Measurements from ENCODE around the gene LETM1.
A peak's percentile ranks its signal among the peaks of the same experiment; 100 is the strongest.
"Not testable (repeated sequence)": the region's sequence is repeated elsewhere in the genome, so short reads cannot be mapped to it uniquely, and the experiment has no call there.

LETM1 gene

DNA sequence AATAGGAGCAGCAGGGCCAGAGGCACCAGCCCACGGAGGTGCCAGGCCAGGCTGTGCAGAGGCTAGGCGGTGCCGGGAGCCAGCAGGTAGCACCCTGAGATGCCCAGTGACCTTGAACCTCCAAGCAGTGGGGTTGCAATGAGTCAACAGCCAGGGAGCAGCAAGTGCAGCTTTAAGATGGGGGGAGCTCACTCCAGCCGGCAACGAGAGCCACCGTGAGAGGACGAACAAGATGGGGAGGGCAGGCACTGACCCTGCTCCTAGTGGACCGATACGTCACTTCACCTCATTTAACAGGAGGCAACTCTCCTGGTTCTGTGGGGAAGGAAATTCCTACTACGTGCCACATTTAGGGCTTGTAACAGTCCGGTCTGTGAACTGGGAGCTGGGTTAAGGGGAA is 4.8 kb downstream of the LETM1 start:
- no peak for DNase-seq

DNA sequence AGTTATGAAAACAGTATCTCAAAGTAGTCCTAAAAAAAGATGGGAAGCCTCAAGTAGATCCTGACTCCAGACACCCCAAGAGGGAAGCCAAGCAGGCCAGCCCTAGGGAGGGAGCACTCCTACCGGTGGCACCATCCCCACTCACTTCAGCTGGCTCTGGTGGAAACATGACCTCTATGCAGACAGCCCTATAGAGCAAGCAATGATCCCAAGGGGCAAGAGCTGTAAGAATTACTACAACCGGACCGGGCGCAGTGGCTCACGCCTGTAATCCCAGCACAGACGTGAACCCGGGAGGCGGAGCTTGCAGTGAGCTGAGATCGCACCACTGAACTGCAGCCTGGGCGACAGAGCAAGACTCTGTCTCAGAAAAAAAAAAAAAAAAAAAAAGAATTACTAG is 5.7 kb downstream of the LETM1 start:
- no peak for DNase-seq

DNA sequence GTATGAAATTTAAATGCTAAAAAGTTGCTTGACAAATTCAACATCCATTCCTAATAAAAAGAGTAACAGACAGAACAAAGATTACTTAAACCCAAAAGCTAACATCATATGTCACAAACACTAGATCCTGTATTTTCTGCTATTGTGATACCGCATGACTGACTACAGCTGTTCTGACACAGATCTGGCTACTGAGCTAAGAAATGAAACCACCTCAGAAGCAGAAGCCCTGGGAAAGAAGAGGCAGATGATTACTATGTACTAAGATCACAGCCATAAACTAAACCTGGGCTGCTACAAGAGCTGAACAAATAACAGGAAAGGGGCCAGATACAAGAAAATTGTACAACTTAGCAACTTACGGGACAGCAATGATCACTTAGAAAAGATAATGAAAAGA is 9.4 kb downstream of the LETM1 start:
- DNase-seq: no peak

DNA sequence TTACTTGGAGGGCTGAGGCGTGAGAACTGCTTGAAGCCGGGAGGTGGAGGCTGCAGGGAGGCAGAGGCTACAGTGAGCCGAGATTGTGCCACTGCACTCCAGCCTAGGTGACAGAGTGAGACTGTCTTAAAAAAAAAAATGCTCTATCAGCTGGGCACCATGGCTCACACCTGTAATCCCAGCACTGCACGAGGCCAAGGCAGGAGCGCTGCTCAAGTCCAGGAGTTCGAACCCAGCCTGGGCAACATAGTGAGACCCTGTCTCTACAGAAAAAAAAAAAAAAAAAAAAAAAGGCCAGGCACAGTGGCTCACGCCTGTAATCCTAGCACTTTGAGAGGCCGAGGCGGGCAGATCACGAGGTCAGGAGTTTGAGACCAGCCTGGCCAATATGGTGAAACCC is 11.3 kb downstream of the LETM1 start:
- DNase-seq: not testable (repeated sequence)

DNA sequence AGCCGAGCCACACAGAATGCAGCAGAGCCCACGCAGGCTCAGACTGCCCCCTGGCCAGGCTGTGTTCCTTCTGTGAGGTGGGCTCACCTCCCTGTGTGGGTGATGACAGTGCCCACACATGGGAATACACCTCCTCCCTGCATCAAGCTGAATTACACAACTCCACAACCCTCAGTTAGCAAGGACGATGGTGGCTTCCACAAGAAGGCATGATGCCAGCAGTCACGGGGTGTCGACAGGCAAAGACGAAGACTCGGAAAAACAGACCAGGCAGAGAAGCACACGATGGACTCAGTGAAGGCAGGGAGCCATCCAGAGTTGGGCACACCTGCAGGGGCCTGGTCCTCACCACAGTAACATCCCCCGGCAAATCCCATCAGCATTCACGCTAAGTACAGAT is 12.1 kb downstream of the LETM1 start:
- DNase-seq: no peak

DNA sequence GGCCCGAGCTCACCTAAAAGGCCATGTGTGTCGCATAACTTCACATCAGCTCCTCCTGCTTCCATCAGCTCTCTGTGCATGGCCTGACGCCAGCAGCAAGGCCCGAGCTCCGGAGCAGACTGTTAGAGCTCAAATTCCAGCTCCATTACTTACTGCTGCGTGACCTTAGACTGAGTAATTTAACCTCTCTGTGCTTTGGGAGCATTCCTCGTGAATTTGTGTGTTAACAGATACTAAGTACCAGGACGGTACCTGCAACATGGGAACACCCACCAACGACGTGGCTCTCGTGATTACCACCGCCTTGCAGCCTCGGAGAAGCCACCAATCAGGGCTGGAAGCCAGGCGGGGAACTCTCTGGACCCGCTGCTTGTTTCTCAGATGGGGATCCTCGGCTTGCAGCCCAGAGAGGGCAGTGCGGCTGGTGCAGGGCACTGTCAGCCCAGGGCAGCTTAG is 12.9 kb downstream of the LETM1 start:
- DNase-seq: peak; percentile 33

DNA sequence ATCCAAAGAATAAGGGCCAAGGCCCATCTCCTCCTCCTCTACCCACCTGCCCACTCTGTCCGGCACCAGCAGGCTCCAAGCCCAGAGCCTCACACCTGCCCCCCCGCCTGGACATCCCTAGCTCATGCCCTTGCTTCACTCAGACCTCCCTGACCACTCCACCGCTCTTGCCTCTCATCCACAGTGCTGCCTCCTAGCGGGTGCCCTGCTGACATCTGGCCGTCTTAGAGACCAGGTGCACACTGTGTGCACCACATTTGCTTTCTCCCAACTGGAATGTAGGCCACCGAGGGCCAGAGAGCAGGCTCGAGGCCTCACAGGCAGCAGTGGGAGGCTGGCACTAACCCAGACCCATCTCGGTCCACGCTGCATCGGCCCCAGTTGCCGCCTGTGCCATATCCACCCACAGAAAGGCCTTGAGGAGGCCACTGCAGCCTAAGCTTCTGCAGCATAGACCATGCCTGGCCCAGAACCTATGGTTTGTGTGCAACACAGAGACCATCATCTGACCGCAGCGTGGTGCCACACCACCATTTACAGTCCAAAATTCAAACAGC is 13.5 kb downstream of the LETM1 start:
- no peak for DNase-seq

DNA sequence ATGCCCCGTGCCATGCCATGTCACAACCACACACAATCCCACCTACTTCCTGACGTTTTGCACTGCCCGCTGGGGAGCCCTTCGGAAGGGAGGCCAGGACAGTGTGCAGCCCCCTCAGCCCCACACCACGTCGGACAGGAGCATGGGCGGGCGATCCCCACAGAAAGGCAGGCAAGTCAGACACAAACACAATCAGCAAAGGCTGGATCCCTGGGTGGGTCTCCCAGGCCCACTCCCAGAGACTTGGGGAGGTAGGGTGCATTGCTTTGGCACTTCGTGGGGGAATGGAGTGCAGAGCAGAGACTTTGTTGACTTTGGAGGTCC is 14.1 kb downstream of the LETM1 start:
- DNase-seq: no peak

DNA sequence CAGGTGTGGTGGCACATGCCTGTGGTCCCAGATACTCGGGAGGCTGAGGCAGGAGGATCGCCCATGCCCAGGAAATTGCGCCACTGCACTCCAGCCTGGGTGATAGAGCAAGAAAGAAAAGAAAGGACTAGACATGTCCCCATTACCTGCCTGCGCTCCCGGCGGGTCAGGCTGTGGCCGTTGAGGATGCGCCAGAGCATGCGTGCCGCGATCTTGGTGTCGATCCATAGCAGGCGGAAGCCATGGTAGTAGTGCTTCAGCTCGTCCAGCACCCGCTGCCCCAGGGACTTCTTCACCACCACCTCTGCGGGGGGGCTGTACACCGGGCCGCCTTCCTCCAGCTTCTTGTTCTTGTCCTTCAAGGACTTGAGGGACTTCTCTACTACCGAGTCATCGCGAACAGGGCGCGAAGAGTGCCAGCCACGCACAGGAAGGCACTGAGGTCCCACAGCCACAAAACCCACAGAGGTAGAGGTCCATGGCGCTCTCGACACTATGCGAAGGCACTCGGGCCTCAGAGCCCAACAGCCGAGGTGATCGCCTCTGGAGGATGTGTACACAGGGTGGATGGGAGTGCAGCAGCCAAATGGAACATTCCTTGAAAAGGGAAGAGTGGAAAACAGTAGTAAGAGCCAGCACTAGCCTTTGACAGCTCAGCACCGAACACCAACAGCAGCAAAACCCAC is 14.6 kb downstream of the LETM1 start:
- no peak for DNase-seq

DNA sequence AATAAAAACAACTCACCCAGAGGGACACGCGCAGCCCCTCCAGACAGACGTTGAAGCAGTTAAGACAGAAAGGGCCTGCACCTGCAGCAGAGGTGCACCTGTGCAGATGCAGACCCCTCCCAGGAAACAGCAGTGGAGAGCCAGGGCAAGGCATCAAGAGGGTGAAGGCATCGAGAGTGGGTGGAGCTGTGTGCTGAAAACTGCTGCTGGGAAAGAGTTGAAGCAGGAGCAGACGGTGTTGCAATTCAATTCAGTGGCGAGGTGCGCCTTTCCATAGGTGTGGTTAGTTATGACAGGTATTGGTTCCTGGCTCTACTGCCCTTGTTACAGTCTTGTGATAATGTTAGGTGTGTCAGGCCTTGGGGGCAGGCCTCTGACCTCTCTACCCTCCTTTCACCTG is 16.7 kb downstream of the LETM1 start:
- DNase-seq: no peak

DNA sequence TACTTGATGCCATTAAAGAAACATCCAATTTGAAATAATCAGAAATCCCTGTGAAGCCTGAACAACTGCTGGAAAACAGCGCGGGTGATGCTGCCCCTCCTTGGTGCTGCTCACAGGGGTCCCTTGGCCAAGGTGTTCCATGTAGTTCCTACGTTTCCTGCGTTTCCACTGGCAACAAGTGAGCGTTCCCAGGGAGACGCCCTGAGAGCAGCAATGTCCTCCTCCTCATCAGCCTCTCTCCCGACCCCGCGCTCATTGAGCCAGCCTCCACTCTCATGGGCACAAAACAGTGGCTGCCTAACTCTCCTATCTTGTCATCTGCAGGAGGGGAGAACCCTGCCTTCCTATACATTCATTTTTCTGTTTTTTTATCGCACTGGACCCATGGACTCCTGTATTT is 18.9 kb downstream of the LETM1 start:
- no peak for DNase-seq

DNA sequence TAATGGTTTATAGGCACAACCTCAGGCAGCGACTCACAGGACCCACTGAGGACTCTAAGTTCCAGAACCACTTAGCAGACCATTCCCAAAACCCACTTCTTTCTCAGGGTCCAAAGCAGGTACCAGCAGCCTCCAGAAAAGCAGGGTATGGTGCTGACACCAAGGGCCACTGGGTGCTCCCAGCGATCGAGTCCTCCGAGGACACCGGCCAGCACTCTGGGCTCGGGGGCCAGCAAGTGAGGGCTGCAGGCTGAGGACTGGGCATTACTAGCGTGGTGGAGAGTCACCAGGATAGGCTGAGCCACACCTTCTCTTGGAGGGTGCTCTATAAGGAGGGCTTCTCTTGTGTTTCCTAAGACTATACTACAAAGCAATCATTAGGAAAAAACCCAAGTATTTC is 19.3 kb downstream of the LETM1 start:
- no peak for DNase-seq

DNA sequence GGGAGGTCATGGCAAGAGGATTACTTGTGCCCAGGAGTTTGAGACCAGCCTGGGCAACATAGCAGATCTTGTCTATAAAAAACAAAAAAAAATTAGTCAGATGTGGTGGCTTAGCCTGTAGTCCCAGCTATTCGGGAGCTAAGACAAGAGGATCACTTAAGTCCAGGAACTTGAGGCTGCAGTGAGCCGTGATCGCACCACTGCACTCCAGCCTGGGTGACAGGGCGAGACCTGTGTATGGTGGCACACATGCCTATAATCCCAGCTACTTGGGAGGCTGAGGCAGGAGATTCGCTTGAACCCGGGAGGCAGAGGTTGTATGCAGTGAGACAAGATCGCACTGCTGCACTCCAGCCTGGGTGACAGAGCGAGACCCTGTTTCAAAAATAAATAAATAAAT is 20.1 kb downstream of the LETM1 start:
- not testable (repeated sequence) for DNase-seq

DNA sequence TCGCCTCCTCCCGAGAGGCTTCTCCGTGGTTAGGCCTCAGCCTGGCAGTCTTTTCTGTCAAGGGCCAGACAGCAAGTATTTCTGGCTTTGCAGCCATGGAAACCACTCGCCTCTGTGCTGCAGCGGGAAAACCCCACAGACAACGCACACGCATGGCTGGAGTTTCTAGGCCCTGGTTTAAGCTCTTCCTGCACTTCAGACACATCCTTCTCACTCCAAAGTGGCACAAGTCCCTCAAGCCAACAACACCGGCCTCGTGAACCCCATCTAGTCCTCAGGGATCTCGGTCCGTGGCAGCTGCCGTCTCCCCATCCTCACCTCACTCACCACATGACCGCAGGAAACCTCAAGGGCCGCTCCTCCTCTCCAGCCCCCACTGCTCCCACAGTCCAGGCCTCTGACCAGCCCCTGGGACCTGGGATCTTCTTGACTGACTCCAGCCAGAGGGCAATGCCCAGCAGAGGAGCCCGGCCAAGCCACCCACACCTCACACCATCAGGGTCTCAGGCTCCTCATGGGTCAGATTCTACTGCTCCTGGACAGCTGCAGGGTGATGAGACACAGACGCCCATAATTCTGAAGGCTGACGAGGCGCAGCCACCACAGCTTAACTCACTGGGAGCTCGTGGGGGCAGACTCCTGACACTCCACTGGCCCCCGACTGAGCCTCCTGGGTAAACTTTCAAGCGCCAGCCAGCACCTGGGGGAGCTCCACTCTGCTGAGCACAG is 21.7 kb downstream of the LETM1 start:
- DNase-seq: peak; percentile 80

DNA sequence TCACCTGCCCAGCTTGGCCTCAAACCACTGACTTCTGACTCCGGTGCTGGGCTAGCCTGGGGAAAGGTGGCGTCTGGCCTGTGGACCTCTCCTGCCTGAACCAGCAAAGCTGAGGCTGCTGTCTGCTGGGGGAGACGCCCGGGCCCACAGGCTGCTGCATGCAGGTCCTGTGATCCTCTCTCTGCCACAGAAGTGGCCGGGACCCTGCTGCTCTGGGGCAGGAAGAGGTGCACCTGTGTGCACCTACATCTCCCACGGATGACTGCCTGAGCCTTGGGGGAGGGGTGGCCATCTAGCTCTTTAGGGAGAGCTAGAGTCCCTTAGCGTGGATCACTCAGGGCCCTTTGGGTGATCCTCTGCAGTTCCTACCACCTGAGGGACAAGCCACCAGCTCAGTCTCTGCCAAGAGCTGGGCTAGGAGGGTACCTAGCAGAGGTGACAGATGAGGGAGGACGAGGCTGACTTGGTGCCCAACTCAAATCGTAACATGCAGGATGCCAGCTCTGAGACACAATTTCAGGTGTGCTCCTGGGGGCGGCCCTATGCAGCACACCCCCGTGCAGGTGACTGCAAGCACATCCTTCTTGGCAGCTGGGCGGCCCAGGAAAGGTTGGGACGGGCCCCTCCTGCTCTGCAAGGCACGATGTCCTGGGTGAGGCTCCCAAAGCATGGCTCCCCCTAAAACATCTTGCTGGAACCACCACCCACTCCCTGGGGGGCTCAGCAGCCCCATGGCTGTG is 22.5 kb downstream of the LETM1 start:
- DNase-seq: no peak

DNA sequence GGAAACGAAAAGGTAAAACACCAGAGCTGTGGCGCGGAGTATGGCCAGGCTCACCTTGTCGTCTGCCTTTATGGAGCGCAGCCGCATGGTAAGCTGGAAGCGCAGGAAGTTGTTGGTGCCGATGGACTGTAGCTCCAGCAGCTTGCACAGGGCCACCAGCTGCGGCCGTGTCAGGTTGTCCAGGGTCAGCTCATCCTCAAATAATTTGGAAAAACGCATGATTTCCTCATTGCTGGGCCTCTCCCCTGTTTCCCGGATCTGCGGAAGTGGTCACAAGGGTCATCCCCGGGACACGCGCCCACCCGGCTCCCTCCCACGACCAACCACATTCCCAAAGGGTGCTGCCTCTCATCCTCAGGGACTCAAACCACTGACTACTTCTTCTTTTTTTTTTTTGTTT is 23.3 kb downstream of the LETM1 start:
- no peak for DNase-seq

DNA sequence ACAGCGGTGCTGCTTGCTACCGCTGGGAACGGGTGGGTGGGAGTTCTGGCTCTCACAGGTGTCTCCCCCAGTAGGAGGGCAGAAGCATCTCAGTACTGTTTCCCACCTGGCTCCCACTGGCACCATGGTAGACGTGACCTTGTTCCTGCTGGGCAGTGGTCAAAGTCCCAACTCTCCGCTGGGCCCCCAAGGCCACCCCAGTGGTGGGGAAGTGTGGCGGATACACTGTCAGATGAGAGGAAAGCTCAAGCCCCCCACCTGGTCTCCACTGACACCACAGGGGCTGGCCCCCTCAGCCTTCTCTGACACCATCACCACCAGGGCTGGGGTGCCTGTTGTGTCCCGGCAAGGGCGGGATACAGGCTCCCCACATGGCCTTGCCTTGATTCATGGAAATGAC is 24.6 kb downstream of the LETM1 start:
- no peak for DNase-seq

DNA sequence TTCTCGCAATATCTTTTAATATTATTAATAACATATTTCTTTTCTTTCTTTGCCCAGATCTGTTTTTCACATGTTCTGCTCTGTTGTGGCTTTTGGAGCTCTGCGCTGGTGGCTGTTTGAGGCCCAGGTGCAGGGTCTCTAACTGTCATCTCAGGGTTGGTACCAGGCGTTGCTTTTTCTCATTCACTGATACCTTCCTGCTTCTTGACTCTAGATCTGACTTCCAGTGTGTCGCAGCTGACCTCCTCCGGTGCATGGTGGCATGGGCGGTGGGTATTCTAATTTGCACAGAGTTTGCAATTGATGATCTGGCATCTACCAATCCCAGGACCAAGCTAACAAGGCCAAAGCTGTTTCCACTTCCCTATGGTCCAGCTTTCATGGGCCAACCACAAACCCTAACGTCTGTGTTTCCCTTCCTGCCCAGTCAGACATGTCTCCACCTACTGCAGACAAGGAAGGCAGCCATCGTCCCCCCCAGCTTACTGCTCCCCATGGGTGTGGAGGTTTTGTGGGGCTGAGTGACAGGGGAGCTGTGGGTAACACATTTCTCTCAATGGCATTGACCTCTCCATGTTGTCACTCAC is 25.2 kb downstream of the LETM1 start:
- no peak for DNase-seq

DNA sequence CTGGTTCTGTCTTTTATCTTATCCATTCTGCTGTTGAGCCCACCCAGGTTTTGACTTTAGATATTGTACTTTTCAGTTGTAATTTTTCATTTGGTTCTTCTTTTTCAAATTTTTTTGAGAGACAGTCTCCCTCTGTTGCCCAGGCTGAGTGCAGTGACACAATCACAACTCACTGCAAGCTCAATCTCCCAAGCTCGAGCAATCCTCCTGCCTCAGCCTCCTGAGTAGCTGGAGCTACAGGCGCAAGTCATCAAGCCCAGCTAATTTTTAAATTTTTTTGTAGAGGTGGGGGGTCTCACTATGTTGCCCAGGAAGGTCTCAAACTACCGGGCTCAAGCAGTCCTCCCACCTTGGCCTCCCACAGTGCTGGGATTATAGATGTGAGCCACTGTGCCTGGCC is 25.7 kb downstream of the LETM1 start:
- no peak for DNase-seq

DNA sequence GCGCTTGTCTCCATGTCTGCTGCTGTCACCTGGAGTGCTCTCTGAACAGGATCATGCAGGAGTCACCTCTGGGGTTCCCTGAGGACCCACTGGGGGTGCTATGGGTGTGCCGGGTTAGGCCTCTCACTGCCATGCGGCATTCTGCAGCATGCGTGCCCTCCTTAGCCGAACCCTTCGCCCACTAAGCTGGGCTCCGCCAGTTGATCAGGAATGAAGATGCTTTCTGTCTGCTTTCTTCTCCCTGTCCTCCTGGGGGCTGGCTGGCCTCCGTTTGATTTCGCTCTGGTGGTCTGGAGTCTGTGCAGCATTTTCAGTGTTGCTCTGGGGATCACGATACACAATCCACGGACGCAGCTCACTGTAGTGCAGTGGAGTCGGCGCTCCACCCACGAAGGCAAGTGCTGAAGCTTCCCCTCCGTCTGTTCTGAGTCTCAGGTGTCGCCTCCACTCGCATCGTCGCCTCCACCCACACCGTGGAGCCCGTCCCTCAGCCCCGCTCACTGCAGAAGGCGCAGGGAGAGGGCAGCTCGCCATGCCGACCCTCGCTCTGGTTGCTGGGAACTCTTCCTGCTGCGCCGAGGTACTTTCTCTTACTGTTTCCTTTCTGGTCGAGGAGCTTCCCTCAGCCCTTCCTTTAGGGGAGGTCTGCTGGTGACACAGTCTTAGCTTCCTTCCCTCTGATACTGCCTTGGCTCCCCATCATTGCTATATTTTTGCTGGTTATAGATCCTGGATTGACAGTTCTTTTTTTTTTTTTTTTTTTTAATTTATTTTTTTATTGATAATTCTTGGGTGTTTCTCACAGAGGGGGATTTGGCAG is 29.2 kb downstream of the LETM1 start:
- no peak for DNase-seq

DNA sequence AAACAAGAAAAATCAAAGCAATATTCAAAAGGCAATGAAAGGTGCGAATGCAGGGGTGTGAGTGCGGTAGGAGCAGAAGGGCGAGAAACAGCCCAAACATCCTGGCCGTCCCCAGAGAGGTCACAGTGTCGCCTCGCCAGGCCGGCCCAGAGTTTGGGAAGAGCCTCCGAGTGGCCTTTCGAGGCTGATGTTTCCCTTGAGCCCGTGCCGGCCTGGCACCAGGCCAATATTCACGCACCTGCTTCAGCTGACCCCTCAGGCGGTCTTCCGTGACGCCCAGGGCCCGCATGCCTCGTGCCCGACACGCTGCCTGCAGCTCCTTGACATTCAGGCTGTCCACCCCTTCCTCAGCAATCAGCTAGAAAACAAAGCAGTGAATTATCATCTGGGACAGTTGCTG is 30.6 kb downstream of the LETM1 start:
- no peak for DNase-seq

DNA sequence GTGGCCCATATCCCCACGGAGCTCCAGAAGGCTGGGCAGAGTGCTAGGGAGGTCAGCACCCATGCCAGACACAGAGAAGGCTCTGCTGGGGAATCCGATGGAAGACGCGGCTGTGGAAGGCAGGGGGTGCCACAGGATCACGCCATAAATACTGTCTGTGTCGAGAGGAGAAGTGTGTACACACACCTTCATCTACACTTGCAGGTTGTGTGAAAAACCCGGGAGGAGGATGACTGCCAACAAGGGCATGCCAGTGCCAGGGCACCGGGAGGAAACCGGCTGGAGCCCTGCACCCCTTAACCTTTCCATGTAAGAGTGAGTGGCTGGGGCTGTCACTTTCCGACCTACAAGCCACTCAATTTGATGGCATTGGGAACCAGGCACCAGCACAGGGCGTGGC is 31.2 kb downstream of the LETM1 start:
- no peak for DNase-seq

DNA sequence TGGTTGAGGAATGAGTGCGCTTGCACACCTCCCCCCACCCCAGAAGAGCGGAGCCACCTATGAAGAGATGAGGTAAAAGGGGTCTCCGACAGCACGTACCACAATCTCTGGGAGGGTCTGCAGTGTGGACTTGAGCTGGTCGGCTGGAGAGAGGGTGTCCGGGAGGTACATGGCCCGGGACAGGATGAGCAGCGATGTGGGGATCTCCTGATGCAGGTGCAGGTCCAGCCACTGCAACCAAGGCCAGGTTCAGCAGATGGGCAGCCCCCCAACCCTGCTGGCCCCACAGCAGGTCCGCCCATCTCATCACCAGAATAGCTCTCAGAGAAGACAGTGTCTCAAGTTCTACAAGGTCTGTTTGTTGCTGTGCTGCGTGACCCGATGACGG is 32.4 kb downstream of the LETM1 start:
- DNase-seq: no peak
